Omental fat pad (tissue), 4 donors: Measurements from ENCODE around the gene DENND2C. TPM values are rescaled to one million over a fixed set of nuclear protein-coding genes. Genes with fewer than 3 reads are reported as not detected.

Experiments used
- ATAC-seq: fragments of 150-250 bp; one replicate; pipeline ENCODE4 v1.9.1; 2016; ENCODE audit warnings: mild to moderate bottlenecking, moderate library complexity; ENCODE audit not compliant: low FRiP score
- DNase-seq: peaks from one replicate; pipeline ENCODE4 v3.0.0-alpha.2; 2019; ENCODE audit warnings: low spot score
- CTCF ChIP-seq, 3 donors: fragments of 450-650 bp; IDR thresholded peaks; one replicate each; pipeline ENCODE4 v1.5.1; 2016 to 2017; ENCODE audit warnings: antibody characterized with exemption in 3 of 3, mild to moderate bottlenecking in 3 of 3, moderate library complexity in 2 of 3
- small RNA-seq: library from RNA; depleted of rRNA; stranded (forward); fragments of <200 nt; gene quantifications from one replicate; pipeline ENCODE3, GENCODE V24; 2016
- total RNA-seq, 4 donors: library from RNA; depleted of rRNA; stranded (reverse); fragments of >200 nt; gene quantifications; one replicate each; pipeline ENCODE4 v1.1.0, GENCODE V29; 2016

DENND2C gene
- total RNA-seq, 4 donors from 2014 or later = 1.9 to 6.6 (median 3.1) TPM

GRCh38 chr1:114540821-114541220, 129.0 kb downstream of the DENND2C start:
- no peak for TF ChIP-seq CTCF (IDR thresholded peaks at IDR 0.05)
- no peak for DNase-seq
- ATAC-seq = no peak

- ATAC-seq (no peak), DNase-seq (no peak)
- no peak for TF ChIP-seq CTCF (IDR thresholded peaks at IDR 0.05)
Measured at GRCh38 chr1:114540272-114540671, 129.6 kb downstream of the DENND2C start.

- no peak for TF ChIP-seq CTCF (IDR thresholded peaks at IDR 0.05)
- no peak for ATAC-seq
- DNase-seq = no peak
Measured at GRCh38 chr1:114536043-114536442, 133.8 kb downstream of the DENND2C start.

GRCh38 chr1:114535401-114535800, 134.4 kb downstream of the DENND2C start:
- ATAC-seq (no peak), DNase-seq (no peak)
- TF ChIP-seq CTCF (IDR thresholded peaks at IDR 0.05) = no peak

Small RNA genes within 50 kb of the gene (small RNA-seq; reads per million reads assigned to genes)
- gene RN7SL432P = not detected

Other genes with a start within 250 kb of the DENND2C start
- gene TRIM33, start 158.8 kb downstream of the DENND2C start, total RNA-seq = 10 to 100 TPM; 29.2 to 40.7 (median 33.7) TPM
- 10 to 100 TPM; 32.3 to 54.3 (median 35.6) TPM for gene BCAS2, start 88.4 kb downstream of the DENND2C start, total RNA-seq
- not detected for gene AMPD1, start 25.5 kb upstream of the DENND2C start, total RNA-seq
- 10 to 100 TPM; 24.1 to 46.2 (median 31.9) TPM for gene NRAS, start 46.7 kb upstream of the DENND2C start, total RNA-seq
- 1,000 to 10,000 TPM in 3 of 4 donors, 100 to 1,000 TPM in 1; 879 to 1,224 (median 1,011) TPM for gene CSDE1, start 87.9 kb upstream of the DENND2C start, total RNA-seq
- 10 to 100 TPM; 27.0 to 58.0 (median 38.7) TPM for gene SIKE1, start 110.6 kb upstream of the DENND2C start, total RNA-seq
- gene SYCP1, start 184.8 kb upstream of the DENND2C start, total RNA-seq = under 1 TPM in 2 of 4 donors, not detected in 2; 0.38 to 0.56 TPM